ENCODE measurements around the gene FTO.

DNA sequence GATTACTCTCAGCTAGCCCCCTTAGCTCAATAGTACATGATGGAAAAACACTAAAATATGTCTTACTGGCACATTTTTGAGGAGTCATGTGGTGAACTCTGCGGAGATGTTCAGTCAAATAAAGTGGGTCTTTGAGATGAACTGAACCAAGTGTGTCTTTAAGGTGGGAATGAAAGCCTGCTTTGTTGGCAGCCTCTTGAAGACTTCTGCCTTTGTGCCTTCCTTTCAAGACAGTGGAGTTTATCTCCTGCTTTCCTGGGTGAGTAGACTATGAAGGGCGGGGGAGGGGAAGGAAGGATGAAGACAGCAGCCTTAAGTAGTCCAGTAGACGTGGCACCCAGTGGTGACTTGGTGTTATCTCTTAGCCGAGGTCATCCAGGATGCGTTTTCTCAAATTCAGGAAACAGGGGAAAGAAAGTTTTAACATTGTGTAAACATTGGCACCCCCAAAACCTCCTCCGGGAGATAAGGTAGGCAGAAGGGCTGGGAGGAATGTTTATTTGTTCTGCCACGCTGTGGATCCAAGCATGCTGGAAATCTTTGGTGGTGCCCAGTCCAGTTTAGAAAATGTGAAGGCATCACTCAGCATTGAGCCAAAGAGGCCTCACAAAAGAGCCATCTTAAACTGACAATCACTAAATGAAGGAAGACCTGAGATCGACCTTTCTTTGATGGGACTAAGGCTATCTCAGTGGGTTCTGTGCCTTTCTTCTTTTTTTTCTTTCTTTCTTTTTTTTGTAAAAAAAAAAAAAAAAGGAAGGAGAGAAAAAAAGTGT lies 220.6 kb downstream of the FTO start:
- TF ChIP-seq, protein P1, sequence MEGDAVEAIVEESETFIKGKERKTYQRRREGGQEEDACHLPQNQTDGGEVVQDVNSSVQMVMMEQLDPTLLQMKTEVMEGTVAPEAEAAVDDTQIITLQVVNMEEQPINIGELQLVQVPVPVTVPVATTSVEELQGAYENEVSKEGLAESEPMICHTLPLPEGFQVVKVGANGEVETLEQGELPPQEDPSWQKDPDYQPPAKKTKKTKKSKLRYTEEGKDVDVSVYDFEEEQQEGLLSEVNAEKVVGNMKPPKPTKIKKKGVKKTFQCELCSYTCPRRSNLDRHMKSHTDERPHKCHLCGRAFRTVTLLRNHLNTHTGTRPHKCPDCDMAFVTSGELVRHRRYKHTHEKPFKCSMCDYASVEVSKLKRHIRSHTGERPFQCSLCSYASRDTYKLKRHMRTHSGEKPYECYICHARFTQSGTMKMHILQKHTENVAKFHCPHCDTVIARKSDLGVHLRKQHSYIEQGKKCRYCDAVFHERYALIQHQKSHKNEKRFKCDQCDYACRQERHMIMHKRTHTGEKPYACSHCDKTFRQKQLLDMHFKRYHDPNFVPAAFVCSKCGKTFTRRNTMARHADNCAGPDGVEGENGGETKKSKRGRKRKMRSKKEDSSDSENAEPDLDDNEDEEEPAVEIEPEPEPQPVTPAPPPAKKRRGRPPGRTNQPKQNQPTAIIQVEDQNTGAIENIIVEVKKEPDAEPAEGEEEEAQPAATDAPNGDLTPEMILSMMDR (IDR thresholded peaks at IDR 0.05) = no peak
- no peak for TF ChIP-seq POLR2A (IDR thresholded peaks at IDR 0.05)

Measured in adrenal gland (tissue), 5 donors.